ENCODE results near the gene DDA1.

The DDA1 gene

DNA sequence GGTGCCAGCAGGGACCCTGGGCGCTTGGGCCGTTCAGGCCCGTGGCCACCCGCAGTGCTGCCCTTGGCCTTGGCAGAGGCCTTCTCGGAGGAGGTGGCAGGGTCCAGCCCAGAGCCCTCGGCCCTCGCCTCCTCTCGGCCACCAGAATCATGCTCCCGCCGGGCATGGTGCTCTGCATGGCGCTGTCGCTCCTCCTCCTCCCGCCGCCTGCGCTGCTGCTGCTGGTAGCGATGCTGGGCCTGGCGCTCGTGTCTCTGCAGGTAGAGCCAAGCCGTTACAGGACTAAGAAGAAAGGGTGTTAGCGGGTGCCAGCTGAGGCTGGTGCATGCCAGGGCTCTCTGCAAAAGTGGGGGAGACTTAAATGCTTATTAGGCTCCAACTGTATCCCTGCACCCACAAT is 15.8 kb downstream of the DDA1 start:
- Histone ChIP-seq H3K27ac (no peak overlapping the region), H3K27me3 (replicated peaks) (no peaks in the 10 kb centered on the region), H3K4me3 (ENCODE audit: low read depth, low read length) (no peak overlapping the region), H3K36me3 (replicated peaks) (peaks cover 24% of the 10 kb centered on the region)
- in situ Hi-C loops (cut with HindIII; ENCODE audit: low pct_ligation_motif_present, low sequenced_read_pairs): no loop called here
- DNase-seq: no peak
- TF ChIP-seq CTCF (IDR thresholded peaks at IDR 0.05; ENCODE audit: low read depth, low read length, missing control alignments): no peak

- in situ Hi-C loops (cut with HindIII; ENCODE audit: low pct_ligation_motif_present, low sequenced_read_pairs): no loop called here
- H3K27ac ChIP-seq: no peak overlapping the region
- TF ChIP-seq CTCF (IDR thresholded peaks at IDR 0.05; ENCODE audit: low read depth, low read length, missing control alignments): no peak
- no peak for DNase-seq
- H3K27me3 ChIP-seq (replicated peaks): no peaks in the 10 kb centered on the region
- no peak overlapping the region for H3K4me3 ChIP-seq (ENCODE audit: low read depth, low read length)
- H3K36me3 ChIP-seq (replicated peaks): peaks cover 15% of the 10 kb centered on the region
Observed at GRCh38 chr19:17325881-17326594, 16.7 kb downstream of the DDA1 start.

DNA sequence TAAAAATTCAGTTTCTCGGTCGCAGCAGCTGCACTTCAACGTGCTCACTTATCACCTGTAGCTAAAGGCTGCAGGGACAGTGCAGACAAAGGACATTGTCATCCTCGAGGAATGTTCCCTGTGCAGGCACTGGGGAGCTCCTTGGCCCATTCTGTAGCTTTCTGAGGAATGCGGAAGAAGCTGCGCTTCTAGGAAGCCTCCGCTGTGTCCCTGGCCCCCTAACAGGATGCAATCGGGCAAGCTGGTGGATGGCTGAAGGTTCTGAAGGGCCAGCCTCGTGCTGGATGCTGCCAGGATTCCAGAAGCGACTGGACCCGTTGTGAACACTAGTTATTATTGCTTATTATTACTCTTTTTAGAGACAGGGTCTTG is 17.2 kb downstream of the DDA1 start:
- peaks cover 10% of the 10 kb centered on the region for H3K36me3 ChIP-seq (replicated peaks)
- no peak for TF ChIP-seq CTCF (IDR thresholded peaks at IDR 0.05; ENCODE audit: low read depth, low read length, missing control alignments)

GRCh38 chr19:17327068-17327653 is 17.8 kb downstream of the DDA1 start:
- Histone ChIP-seq H3K4me3 (ENCODE audit: low read depth, low read length) (no peak overlapping the region), H3K27ac (no peak overlapping the region), H3K27me3 (replicated peaks) (no peaks in the 10 kb centered on the region), H3K36me3 (replicated peaks) (peaks cover 5% of the 10 kb centered on the region)
- DNase-seq: no peak
- in situ Hi-C loops (cut with HindIII; ENCODE audit: low pct_ligation_motif_present, low sequenced_read_pairs): no loop called here
- TF ChIP-seq CTCF (IDR thresholded peaks at IDR 0.05; ENCODE audit: low read depth, low read length, missing control alignments): no peak

More for the DNA sequence above, 17.2 kb downstream of the DDA1 start:
- no peak for DNase-seq
- Histone ChIP-seq H3K27me3 (replicated peaks) (no peaks in the 10 kb centered on the region), H3K27ac (no peak overlapping the region), H3K4me3 (ENCODE audit: low read depth, low read length) (no peak overlapping the region)
- in situ Hi-C loops (cut with HindIII; ENCODE audit: low pct_ligation_motif_present, low sequenced_read_pairs): no loop called here

GRCh38 chr19:17327654-17328516 is 18.5 kb downstream of the DDA1 start:
- no peak for DNase-seq
- no peak overlapping the region for H3K27ac ChIP-seq
- in situ Hi-C loops (cut with HindIII; ENCODE audit: low pct_ligation_motif_present, low sequenced_read_pairs): no loop called here
- peak; percentile 17 for TF ChIP-seq CTCF (IDR thresholded peaks at IDR 0.05; ENCODE audit: low read depth, low read length, missing control alignments)
- H3K27me3 ChIP-seq (replicated peaks): no peaks in the 10 kb centered on the region
- no peak overlapping the region for H3K4me3 ChIP-seq (ENCODE audit: low read depth, low read length)
- H3K36me3 ChIP-seq (replicated peaks): no peaks in the 10 kb centered on the region
